ENCODE results near the gene CDKN2A.
A peak's percentile ranks its signal among the peaks of the same experiment; 100 is the strongest.

GRCh38 chr9:21988056-21988990 is 5.9 kb downstream of the CDKN2A start:
- TF ChIP-seq LEF1 (IDR thresholded peaks at IDR 0.05; ENCODE audit: borderline replicate concordance) (no peak), HDGF (IDR thresholded peaks at IDR 0.05; ENCODE audit: borderline replicate concordance) (no peak), ELF4 (IDR thresholded peaks at IDR 0.05) (no peak), ARNT (IDR thresholded peaks at IDR 0.05) (no peak), FOXA1 (IDR thresholded peaks at IDR 0.05) (no peak), SUZ12 (IDR thresholded peaks at IDR 0.05) (no peak), FOXK2 (IDR thresholded peaks at IDR 0.05) (no peak), SP1 (IDR thresholded peaks at IDR 0.05) (no peak), BHLHE40 (IDR thresholded peaks at IDR 0.05; ENCODE audit: borderline replicate concordance) (no peak), L3MBTL2 (conservative IDR thresholded peaks at IDR 0.05) (no peak), FOXM1 (IDR thresholded peaks at IDR 0.05; ENCODE audit: borderline replicate concordance) (no peak), TARDBP (IDR thresholded peaks at IDR 0.05) (no peak)
- TF ChIP-seq, protein P1, sequence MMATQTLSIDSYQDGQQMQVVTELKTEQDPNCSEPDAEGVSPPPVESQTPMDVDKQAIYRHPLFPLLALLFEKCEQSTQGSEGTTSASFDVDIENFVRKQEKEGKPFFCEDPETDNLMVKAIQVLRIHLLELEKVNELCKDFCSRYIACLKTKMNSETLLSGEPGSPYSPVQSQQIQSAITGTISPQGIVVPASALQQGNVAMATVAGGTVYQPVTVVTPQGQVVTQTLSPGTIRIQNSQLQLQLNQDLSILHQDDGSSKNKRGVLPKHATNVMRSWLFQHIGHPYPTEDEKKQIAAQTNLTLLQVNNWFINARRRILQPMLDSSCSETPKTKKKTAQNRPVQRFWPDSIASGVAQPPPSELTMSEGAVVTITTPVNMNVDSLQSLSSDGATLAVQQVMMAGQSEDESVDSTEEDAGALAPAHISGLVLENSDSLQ (IDR thresholded peaks at IDR 0.05), result peak; percentile 92
